Glutamatergic neuron (in vitro differentiated cells): ENCODE results near the gene MYOZ1. TPM values are rescaled to one million over a fixed set of nuclear protein-coding genes. Genes with fewer than 3 reads are reported as not detected.

ENCODE experiments used
- DNase-seq: peaks from one replicate; pipeline ENCODE4 v3.0.0; 2022
- H3K27ac Mint-ChIP-seq: one replicate; pipeline ENCODE4 v1.8.0; 2020; ENCODE audit warnings: mild to moderate bottlenecking, mixed read lengths, inconsistent platforms; ENCODE audit not compliant: unreplicated experiment
- H3K27me3 Mint-ChIP-seq: one replicate; pipeline ENCODE4 v1.8.0; 2020; ENCODE audit warnings: mild to moderate bottlenecking, moderate library complexity, mixed read lengths, inconsistent platforms; ENCODE audit not compliant: unreplicated experiment
- H3K36me3 Mint-ChIP-seq: one replicate; pipeline ENCODE4 v1.8.0; 2020; ENCODE audit warnings: mild to moderate bottlenecking, mixed read lengths, inconsistent platforms; ENCODE audit not compliant: unreplicated experiment
- H3K4me1 Mint-ChIP-seq: one replicate; pipeline ENCODE4 v1.8.0; 2020; ENCODE audit warnings: mild to moderate bottlenecking, low read depth, mixed read lengths, inconsistent platforms; ENCODE audit not compliant: unreplicated experiment
- H3K4me3 Mint-ChIP-seq: one replicate; pipeline ENCODE4 v1.8.0; 2020; ENCODE audit warnings: mild to moderate bottlenecking, mixed read lengths, inconsistent platforms; ENCODE audit not compliant: unreplicated experiment
- H3K9me3 Mint-ChIP-seq: one replicate; pipeline ENCODE4 v1.8.0; 2020; ENCODE audit warnings: mild to moderate bottlenecking, moderate library complexity, mixed read lengths, inconsistent platforms; ENCODE audit not compliant: unreplicated experiment
- total RNA-seq: library from RNA; stranded (reverse); fragmentation: NEBNext Ultra II Directional; extraction: Animal tissue kit (Norgen Biotek cat#: 25700); gene quantifications from one replicate; pipeline ENCODE4 v1.2.1, GENCODE V29; 2021; ENCODE audit not compliant: unreplicated experiment
- TF ChIP-seq, protein P1 (sequence below): fragments of 200-600 bp; sonication (generic); IDR thresholded peaks from one replicate; pipeline ENCODE4 v1.5.0; 2021; ENCODE audit not compliant: partially characterized antibody, unreplicated experiment

MYOZ1 gene
- total RNA-seq, 1 donor from 2014 or later: 0.64 TPM

- H3K27me3 Mint-ChIP-seq: peaks cover 7% of the 10 kb centered on the region
- TF ChIP-seq, protein P1, sequence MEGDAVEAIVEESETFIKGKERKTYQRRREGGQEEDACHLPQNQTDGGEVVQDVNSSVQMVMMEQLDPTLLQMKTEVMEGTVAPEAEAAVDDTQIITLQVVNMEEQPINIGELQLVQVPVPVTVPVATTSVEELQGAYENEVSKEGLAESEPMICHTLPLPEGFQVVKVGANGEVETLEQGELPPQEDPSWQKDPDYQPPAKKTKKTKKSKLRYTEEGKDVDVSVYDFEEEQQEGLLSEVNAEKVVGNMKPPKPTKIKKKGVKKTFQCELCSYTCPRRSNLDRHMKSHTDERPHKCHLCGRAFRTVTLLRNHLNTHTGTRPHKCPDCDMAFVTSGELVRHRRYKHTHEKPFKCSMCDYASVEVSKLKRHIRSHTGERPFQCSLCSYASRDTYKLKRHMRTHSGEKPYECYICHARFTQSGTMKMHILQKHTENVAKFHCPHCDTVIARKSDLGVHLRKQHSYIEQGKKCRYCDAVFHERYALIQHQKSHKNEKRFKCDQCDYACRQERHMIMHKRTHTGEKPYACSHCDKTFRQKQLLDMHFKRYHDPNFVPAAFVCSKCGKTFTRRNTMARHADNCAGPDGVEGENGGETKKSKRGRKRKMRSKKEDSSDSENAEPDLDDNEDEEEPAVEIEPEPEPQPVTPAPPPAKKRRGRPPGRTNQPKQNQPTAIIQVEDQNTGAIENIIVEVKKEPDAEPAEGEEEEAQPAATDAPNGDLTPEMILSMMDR: no peak
- H3K36me3 Mint-ChIP-seq: no peaks in the 10 kb centered on the region
- DNase-seq: no peak
- peaks cover 7% of the 10 kb centered on the region for H3K4me1 Mint-ChIP-seq
- no peak overlapping the region for H3K4me3 Mint-ChIP-seq
- H3K9me3 Mint-ChIP-seq: peaks cover 8% of the 10 kb centered on the region
- H3K27ac Mint-ChIP-seq: no peak overlapping the region
Measured at GRCh38 chr10:73643362-73643761, 2.1 kb upstream of the MYOZ1 start.

GRCh38 chr10:73639286-73639685, 2.0 kb downstream of the MYOZ1 start:
- TF ChIP-seq, protein P1: no peak
- H3K4me3 Mint-ChIP-seq: no peak overlapping the region
- H3K27ac Mint-ChIP-seq: no peak overlapping the region
- H3K36me3 Mint-ChIP-seq: no peaks in the 10 kb centered on the region
- no peak for DNase-seq
- H3K9me3 Mint-ChIP-seq: peaks cover under 1% of the 10 kb centered on the region
- peaks cover 1% of the 10 kb centered on the region for H3K4me1 Mint-ChIP-seq
- H3K27me3 Mint-ChIP-seq: peaks cover 2% of the 10 kb centered on the region

- H3K4me3 Mint-ChIP-seq: no peak overlapping the region
- no peaks in the 10 kb centered on the region for H3K36me3 Mint-ChIP-seq
- no peak for DNase-seq
- TF ChIP-seq, protein P1: no peak
- H3K9me3 Mint-ChIP-seq: no peaks in the 10 kb centered on the region
- H3K27me3 Mint-ChIP-seq: peaks cover 2% of the 10 kb centered on the region
- peaks cover 2% of the 10 kb centered on the region for H3K4me1 Mint-ChIP-seq
- no peak overlapping the region for H3K27ac Mint-ChIP-seq
Measured at GRCh38 chr10:73635781-73636180, 5.5 kb downstream of the MYOZ1 start.

- H3K36me3 Mint-ChIP-seq: no peaks in the 10 kb centered on the region
- no peak for DNase-seq
- H3K9me3 Mint-ChIP-seq: no peaks in the 10 kb centered on the region
- TF ChIP-seq, protein P1: no peak
- peaks cover 2% of the 10 kb centered on the region for H3K27me3 Mint-ChIP-seq
- no peak overlapping the region for H3K4me3 Mint-ChIP-seq
- H3K4me1 Mint-ChIP-seq: peaks cover 2% of the 10 kb centered on the region
- no peak overlapping the region for H3K27ac Mint-ChIP-seq
Measured at GRCh38 chr10:73634421-73634820, 6.9 kb downstream of the MYOZ1 start.

DNA sequence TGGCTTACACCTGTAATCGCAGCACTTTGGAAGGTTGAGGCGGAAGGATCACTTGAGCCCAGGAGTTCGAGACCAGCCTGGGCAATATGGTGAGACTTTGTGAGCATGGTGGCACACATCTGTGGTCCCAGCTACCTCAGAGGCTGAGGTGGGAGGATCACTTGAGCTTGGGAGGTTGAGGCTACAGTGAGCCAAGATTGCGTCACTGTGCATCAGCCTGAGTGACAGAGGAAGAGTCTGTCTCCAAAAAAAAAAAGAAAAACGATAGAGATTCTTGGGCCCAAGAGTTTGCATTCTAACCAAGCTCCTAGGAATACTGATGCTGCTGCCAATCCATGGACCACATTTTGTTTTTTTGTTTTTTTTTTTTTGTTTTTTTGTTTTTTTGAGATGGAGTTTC, 12.1 kb downstream of the MYOZ1 start:
- H3K9me3 Mint-ChIP-seq: no peaks in the 10 kb centered on the region
- TF ChIP-seq, protein P1: no peak
- H3K27ac Mint-ChIP-seq: no peak overlapping the region
- no peaks in the 10 kb centered on the region for H3K4me1 Mint-ChIP-seq
- H3K4me3 Mint-ChIP-seq: no peak overlapping the region
- no peak for DNase-seq
- H3K27me3 Mint-ChIP-seq: peaks cover 2% of the 10 kb centered on the region
- no peaks in the 10 kb centered on the region for H3K36me3 Mint-ChIP-seq
